ENCODE data around the gene ZNF738. TPM values are rescaled to one million over a fixed set of nuclear protein-coding genes. Genes with fewer than 3 reads are reported as not detected.

ZNF738 gene
- total and polyA plus RNA-seq, 7 experiments from 2014 or later, result 2.6 to 11.4 (median 6.5) TPM

DNA sequence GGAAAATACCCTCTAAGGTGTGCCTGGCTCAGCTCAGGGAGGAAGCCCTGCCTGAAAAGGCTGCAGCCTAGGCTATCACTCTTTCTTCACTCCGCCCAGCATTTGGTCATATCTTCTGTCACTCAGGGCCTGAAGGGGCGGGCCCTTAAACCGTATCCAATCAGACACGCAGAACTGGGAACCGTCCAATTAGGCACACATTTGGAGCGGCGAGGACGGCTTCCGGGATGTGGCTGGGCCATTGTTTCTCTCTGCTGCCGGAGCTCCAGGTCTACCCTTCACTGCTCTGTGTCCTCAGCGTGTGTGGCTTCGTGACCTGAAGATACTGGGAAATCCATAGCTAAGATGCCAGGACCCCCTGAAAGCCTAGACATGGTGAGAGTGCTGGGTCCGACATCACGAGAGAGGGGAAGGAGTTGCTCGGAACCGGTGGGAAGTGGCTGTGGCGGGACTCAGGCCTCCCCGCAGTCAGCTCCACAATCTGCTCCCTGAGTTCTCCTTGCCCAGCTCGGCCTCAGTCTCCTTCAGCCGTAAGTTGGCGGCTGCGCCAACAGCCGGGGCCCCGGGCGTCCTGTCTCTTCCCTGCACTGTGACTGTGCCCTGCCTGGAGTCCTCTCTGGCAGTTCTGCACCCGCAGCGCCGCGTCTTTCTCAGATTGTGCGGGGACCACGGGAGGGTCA is 38.2 kb downstream of the ZNF738 start, which contains the start of gene ZNF493:
Gene ZNF493, plus strand, starts transcription at position 241 of the 680 bp plus-strand sequence. Its CDS starts 105 bp downstream, at position 346.
- Histone ChIP-seq H3K4me1 (ENCODE audit: control insufficient read depth in 2 of 2, insufficient read depth in 2 of 2, low read length in 2 of 2) (peaks cover 6 to 11% of the 10 kb centered on the region in 2 donors), H3K27ac (ENCODE audit: low read depth, low read length) (peak within 1 kb of the TSS; percentile 77), H3K4me3 (ENCODE audit: low read length) (peak within 1 kb of the TSS; percentile 80), H3K36me3 (ENCODE audit: control insufficient read depth in 2 of 3, insufficient read depth in 3 of 3, low read length in 3 of 3) (peaks cover 0 to 30% (median 0%) of the 10 kb centered on the region in 3 experiments), H3K9me3 (ENCODE audit: control insufficient read depth in 2 of 3, low read length in 3 of 3) (peaks cover 0 to 23% (median 0%) of the 10 kb centered on the region in 3 experiments), H3K27me3 (ENCODE audit: control insufficient read depth in 2 of 2, insufficient read depth in 2 of 2, low read length in 2 of 2) (no peaks in the 10 kb centered on the region)
- intact Hi-C loops (cut with micrococcal nuclease), result loop anchor here (1.0 to 10.0 kb wide), 16 partner anchors 38 to 1344 kb away; partner anchors contain the start of genes ZNF429 (in 2 of the 2), ZNF430 (in 2 of the 2), ZNF431 (in 2 of the 2) and ZNF708 (in 2 of the 2)
- Mint-ChIP-seq H3K27ac (peak within 1 kb of the TSS; percentile 68 to 97 (median 92)), H3K4me3 (peak within 1 kb of the TSS; percentile 90 to 99 (median 97)), H3K4me1 (peaks cover 19 to 48% (median 32%) of the 10 kb centered on the region in 7 donors), H3K27me3 (peaks cover 0 to 4% (median 0%) of the 10 kb centered on the region in 5 donors), H3K9me3 (peaks cover 5 to 62% (median 24%) of the 10 kb centered on the region in 11 donors), H3K36me3 (peaks cover 9 to 48% (median 42%) of the 10 kb centered on the region in 5 donors)
- ChIA-PET POLR2A (interaction anchor here (0.6 to 2.1 kb wide), 22 partner anchors 9 to 1495 kb away, joined by 3 to 41 read pairs (median 5); partner anchors contain the start of genes ZNF429, ZNF430, ZNF626 and ZNF708), CTCF (interaction anchor here (0.9 to 1.0 kb wide), 2 partner anchors 10 to 59 kb away, joined by 3 read pairs; no protein-coding TSS in a partner anchor)
- DNase-seq, result peak; percentile 76 to 95 (median 91)
- peak; percentile 100 for ATAC-seq

DNA sequence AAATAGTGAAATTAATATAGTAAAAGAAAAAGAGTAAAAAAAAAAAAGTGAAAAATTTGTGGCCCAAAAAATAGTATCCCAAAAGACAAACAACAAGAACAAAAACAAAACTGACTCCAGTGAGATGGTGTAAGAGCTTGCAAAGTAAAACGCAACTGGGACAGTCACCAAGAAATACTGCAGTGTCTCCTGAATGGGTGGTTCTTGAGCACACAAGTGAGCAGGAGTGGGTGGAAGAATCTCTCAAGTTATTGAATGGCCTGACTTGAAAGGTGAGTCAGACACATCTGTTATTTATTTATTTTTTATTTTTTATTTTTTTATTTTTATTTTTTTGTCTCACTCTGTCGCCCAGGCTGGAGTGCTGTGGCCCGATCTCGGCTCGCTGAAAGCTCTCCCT is 40.1 kb downstream of the ZNF738 start:
- peaks cover 24 to 59% (median 55%) of the 10 kb centered on the region in 5 donors for H3K36me3 Mint-ChIP-seq
- H3K4me1 Mint-ChIP-seq, result peaks cover 19 to 64% (median 41%) of the 10 kb centered on the region in 7 donors
- ChIA-PET CTCF (interaction anchor here (0.6 kb wide), 1 partner anchor 179 kb away, joined by 4 read pairs; no protein-coding TSS in a partner anchor), POLR2A (interaction anchor here (0.6 to 0.7 kb wide), 2 partner anchors 10 to 70 kb away, joined by 3 to 4 read pairs; partner anchors contain the start of gene ZNF708)
- peaks cover 6 to 11% of the 10 kb centered on the region in 2 donors for H3K4me1 ChIP-seq (ENCODE audit: control insufficient read depth in 2 of 2, insufficient read depth in 2 of 2, low read length in 2 of 2)
- H3K27me3 Mint-ChIP-seq, result no peaks in the 10 kb centered on the region
- H3K9me3 ChIP-seq (ENCODE audit: control insufficient read depth in 2 of 3, low read length in 3 of 3), result peaks cover 0 to 26% (median 0%) of the 10 kb centered on the region in 3 experiments
- peaks cover 0 to 62% (median 22%) of the 10 kb centered on the region in 11 donors for H3K9me3 Mint-ChIP-seq
- ATAC-seq, result no peak
- no peak overlapping the region for H3K27ac ChIP-seq (ENCODE audit: low read depth, low read length)
- intact Hi-C loops (cut with micrococcal nuclease), result loop anchor here (5.0 to 10.0 kb wide), 5 partner anchors 257 to 1234 kb away; partner anchors contain the start of genes ZNF257 (in 1 of the 2), ZNF431 (in 1 of the 2), ZNF486 (in 1 of the 2) and ZNF66 (in 1 of the 2)
- H3K27ac Mint-ChIP-seq, result peak overlapping the region in 1 of 9 donors; percentile 50
- H3K36me3 ChIP-seq (ENCODE audit: control insufficient read depth in 2 of 3, insufficient read depth in 3 of 3, low read length in 3 of 3), result peaks cover 0 to 48% (median 0%) of the 10 kb centered on the region in 3 experiments
- H3K27me3 ChIP-seq (ENCODE audit: control insufficient read depth in 2 of 2, insufficient read depth in 2 of 2, low read length in 2 of 2), result no peaks in the 10 kb centered on the region
- H3K4me3 Mint-ChIP-seq, result peak overlapping the region in 8 of 10 donors; percentile 35 to 97 (median 77)
- no peak for DNase-seq
- H3K4me3 ChIP-seq (ENCODE audit: low read length), result no peak overlapping the region

GRCh38 chr19:21402303-21402985 is 43.6 kb downstream of the ZNF738 start:
- Mint-ChIP-seq H3K36me3 (peaks cover 29 to 86% (median 80%) of the 10 kb centered on the region in 5 donors), H3K4me3 (no peak overlapping the region)
- POLR2A ChIA-PET, result no interaction called here

GRCh38 chr19:21410166-21410565 is 51.4 kb downstream of the ZNF738 start:
- Mint-ChIP-seq H3K27me3 (no peaks in the 10 kb centered on the region), H3K9me3 (peaks cover 8 to 94% (median 43%) of the 10 kb centered on the region in 11 donors), H3K27ac (no peak overlapping the region), H3K4me3 (no peak overlapping the region), H3K36me3 (peaks cover 15 to 94% (median 84%) of the 10 kb centered on the region in 5 donors), H3K4me1 (peaks cover 0 to 4% (median 0%) of the 10 kb centered on the region in 7 donors)
- POLR2A ChIA-PET, result no interaction called here
- CTCF ChIA-PET, result no interaction called here
- ATAC-seq (no peak), DNase-seq (no peak)
- Histone ChIP-seq H3K4me1 (ENCODE audit: control insufficient read depth in 2 of 2, insufficient read depth in 2 of 2, low read length in 2 of 2) (no peaks in the 10 kb centered on the region), H3K27ac (ENCODE audit: low read depth, low read length) (no peak overlapping the region), H3K9me3 (ENCODE audit: control insufficient read depth in 2 of 3, low read length in 3 of 3) (peaks cover 0 to 31% (median 9%) of the 10 kb centered on the region in 3 experiments), H3K36me3 (ENCODE audit: control insufficient read depth in 2 of 3, insufficient read depth in 3 of 3, low read length in 3 of 3) (peaks cover 0 to 75% (median 6%) of the 10 kb centered on the region in 3 experiments), H3K27me3 (ENCODE audit: control insufficient read depth in 2 of 2, insufficient read depth in 2 of 2, low read length in 2 of 2) (no peaks in the 10 kb centered on the region), H3K4me3 (ENCODE audit: low read length) (no peak overlapping the region)
- intact Hi-C loops (cut with micrococcal nuclease), result no loop called here

More at GRCh38 chr19:21402303-21402985, 43.6 kb downstream of the ZNF738 start:
- H3K4me1 Mint-ChIP-seq, result peaks cover 12 to 55% (median 39%) of the 10 kb centered on the region in 7 donors
- CTCF ChIA-PET, result no interaction called here
- no peaks in the 10 kb centered on the region for H3K27me3 Mint-ChIP-seq
- H3K4me3 ChIP-seq (ENCODE audit: low read length), result no peak overlapping the region
- H3K4me1 ChIP-seq (ENCODE audit: control insufficient read depth in 2 of 2, insufficient read depth in 2 of 2, low read length in 2 of 2), result peaks cover 6% of the 10 kb centered on the region in 2 donors
- intact Hi-C loops (cut with micrococcal nuclease), result no loop called here
- H3K27ac ChIP-seq (ENCODE audit: low read depth, low read length), result no peak overlapping the region
- ATAC-seq, result no peak
- peaks cover 0 to 59% (median 9%) of the 10 kb centered on the region in 3 experiments for H3K36me3 ChIP-seq (ENCODE audit: control insufficient read depth in 2 of 3, insufficient read depth in 3 of 3, low read length in 3 of 3)
- H3K27me3 ChIP-seq (ENCODE audit: control insufficient read depth in 2 of 2, insufficient read depth in 2 of 2, low read length in 2 of 2), result no peaks in the 10 kb centered on the region
- H3K9me3 Mint-ChIP-seq, result peaks cover 0 to 85% (median 25%) of the 10 kb centered on the region in 11 donors
- no peak for DNase-seq
- H3K9me3 ChIP-seq (ENCODE audit: control insufficient read depth in 2 of 3, low read length in 3 of 3), result peaks cover 0 to 26% (median 0%) of the 10 kb centered on the region in 3 experiments
- H3K27ac Mint-ChIP-seq, result peak overlapping the region in 1 of 9 donors; percentile 4

GRCh38 chr19:21422244-21422643 is 63.4 kb downstream of the ZNF738 start:
- peaks cover 6 to 99% (median 74%) of the 10 kb centered on the region in 11 donors for H3K9me3 Mint-ChIP-seq
- no peak overlapping the region for H3K4me3 ChIP-seq (ENCODE audit: low read length)
- ATAC-seq, result no peak

More at GRCh38 chr19:21422244-21422643, 63.4 kb downstream of the ZNF738 start:
- peaks cover 0 to 25% (median 0%) of the 10 kb centered on the region in 3 experiments for H3K36me3 ChIP-seq (ENCODE audit: control insufficient read depth in 2 of 3, insufficient read depth in 3 of 3, low read length in 3 of 3)
- Mint-ChIP-seq H3K4me1 (no peaks in the 10 kb centered on the region), H3K27me3 (no peaks in the 10 kb centered on the region), H3K36me3 (peaks cover 10 to 62% (median 52%) of the 10 kb centered on the region in 5 donors), H3K27ac (no peak overlapping the region), H3K4me3 (no peak overlapping the region)
- no peaks in the 10 kb centered on the region for H3K27me3 ChIP-seq (ENCODE audit: control insufficient read depth in 2 of 2, insufficient read depth in 2 of 2, low read length in 2 of 2)
- no peak overlapping the region for H3K27ac ChIP-seq (ENCODE audit: low read depth, low read length)
- intact Hi-C loops (cut with micrococcal nuclease), result no loop called here
- ChIA-PET POLR2A (no interaction called here), CTCF (no interaction called here)
- DNase-seq, result no peak
- H3K4me1 ChIP-seq (ENCODE audit: control insufficient read depth in 2 of 2, insufficient read depth in 2 of 2, low read length in 2 of 2), result no peaks in the 10 kb centered on the region
- peaks cover 5 to 86% (median 21%) of the 10 kb centered on the region in 3 experiments for H3K9me3 ChIP-seq (ENCODE audit: control insufficient read depth in 2 of 3, low read length in 3 of 3)

Measured in naive thymus-derived CD4-positive, alpha-beta T cell (primary cell).